GM23338 (cell line): ENCODE measurements around the gene HEXD. TPM values are rescaled to one million over a fixed set of nuclear protein-coding genes. Genes with fewer than 3 reads are reported as not detected.

ENCODE experiments used
- CREB1 ChIP-seq: fragments of 250-450 bp; sonication (Bioruptor Pico); IDR thresholded peaks from 2 replicates; pipeline ENCODE4 v1.5.0; 2020; ENCODE audit warnings: low read depth, mild to moderate bottlenecking, moderate library complexity
- CTCF ChIP-seq, 2 experiments: fragments of 200-600 bp in 1 of 2; sonication (generic) in 1 of 2; conservative IDR thresholded peaks; 2 replicates each; pipeline versions ENCODE4 v1.5.1 to v1.6.1; 2016 to 2017; ENCODE audit warnings: antibody characterized with exemption in 2 of 2, low read depth in 2 of 2, mild to moderate bottlenecking in 2 of 2, moderate library complexity in 1 of 2
- ETS1 ChIP-seq: IDR thresholded peaks from 2 replicates; pipeline ENCODE4 v1.6.1; 2016; ENCODE audit warnings: antibody characterized with exemption
- EZH2phosphoT487 ChIP-seq: fragments of 200-600 bp; sonication (generic); IDR thresholded peaks from one replicate; pipeline ENCODE4 v1.8.1; 2018; ENCODE audit warnings: antibody characterized with exemption; ENCODE audit not compliant: unreplicated experiment
- JUNB ChIP-seq: IDR thresholded peaks from one replicate; pipeline ENCODE4 v1.6.1; 2016; ENCODE audit warnings: antibody characterized with exemption; ENCODE audit not compliant: unreplicated experiment
- POLR2AphosphoS5 ChIP-seq: IDR thresholded peaks from 2 replicates; pipeline ENCODE4 v1.6.1; 2016; ENCODE audit warnings: antibody characterized with exemption, low read depth
- STAT1 ChIP-seq: IDR thresholded peaks from one replicate; pipeline ENCODE4 v1.6.1; 2016; ENCODE audit warnings: antibody characterized with exemption; ENCODE audit not compliant: unreplicated experiment
- ZNF114 ChIP-seq: fragments of 250-450 bp; sonication (Bioruptor Pico); IDR thresholded peaks from 2 replicates; pipeline ENCODE4 v1.5.0; 2020; ENCODE audit warnings: mild to moderate bottlenecking, moderate library complexity
- ZNF331 ChIP-seq: fragments of 250-450 bp; sonication (Bioruptor Pico); IDR thresholded peaks from 2 replicates; pipeline ENCODE4 v1.5.0; 2020; ENCODE audit warnings: low read depth, mild to moderate bottlenecking, moderate library complexity
- ZNF462 ChIP-seq: fragments of 250-450 bp; sonication (Bioruptor Pico); IDR thresholded peaks from 2 replicates; pipeline ENCODE4 v1.5.0; 2020; ENCODE audit warnings: mild to moderate bottlenecking, moderate library complexity
- polyA plus RNA-seq: library from polyadenylated mRNA; unstranded; fragments of >200 nt; fragmentation: Nextera tagmentation; extraction: Ambion mirVana; gene quantifications from 2 replicates; pipeline ENCODE4 v1.2.1, GENCODE V29; 2016
- total RNA-seq: library from RNA; depleted of rRNA; stranded (reverse); fragments of >200 nt; shearing (Covaris generic); gene quantifications from 2 replicates; pipeline ENCODE4 v1.2.3, GENCODE V29; 2014

HEXD gene
- total and polyA plus RNA-seq, 2 experiments from 2014 or later, result 11.9 to 31.1 TPM

GRCh38 chr17:82470065-82470464, 51.9 kb downstream of the HEXD start (continued):
- TF ChIP-seq ZNF462, result no peak
- TF ChIP-seq POLR2AphosphoS5, result no peak
- TF ChIP-seq ETS1, result no peak
- no peak for TF ChIP-seq EZH2phosphoT487
- TF ChIP-seq JUNB, result no peak
- no peak for TF ChIP-seq STAT1
- TF ChIP-seq ZNF331 (CRISPR knock-in tag), result no peak
- TF ChIP-seq ZNF114, result no peak
- no peak for TF ChIP-seq CTCF (conservative IDR thresholded peaks at IDR 0.05; ENCODE audit: low read depth in 2 of 2)
- TF ChIP-seq CREB1 (CRISPR knock-in tag), result no peak
